PC-3 (cell line): ENCODE measurements around the gene IWS1.

ENCODE experiments used
- CTCF ChIP-seq: fragments of 300-600 bp; sonication (generic); conservative IDR thresholded peaks from 2 replicates; pipeline ENCODE4 v1.5.1; 2017; ENCODE audit warnings: antibody characterized with exemption, low read depth, mild to moderate bottlenecking, low read length
- EZH2 ChIP-seq: fragments of 300-600 bp; sonication (generic); IDR thresholded peaks from one replicate; pipeline ENCODE4 v1.6.1; 2017; ENCODE audit warnings: antibody characterized with exemption, mild to moderate bottlenecking, low read length; ENCODE audit not compliant: unreplicated experiment

GRCh38 chr2:127528487-127528886 is 2.2 kb upstream of the IWS1 start:
- TF ChIP-seq EZH2 (no peak), CTCF (no peak)
